Stimulated activated CD4-positive, alpha-beta T cell treated with anti-CD3 and anti-CD28 coated beads, Interleukin-2, amount 100 ng/mL, for 24 hours (primary cell): ENCODE data around the gene BET1L.
"Not testable (repeated sequence)": the region's sequence is repeated elsewhere in the genome, so short reads cannot be mapped to it uniquely, and the experiment has no call there.

Experiments used
- DNase-seq, 2 donors: peaks; one replicate each; pipeline ENCODE4 v3.0.0-alpha.2; 2020

Gene BET1L

GRCh38 chr11:225734-226453 is 18.7 kb upstream of the BET1L start:
- DNase-seq: no peak

DNA sequence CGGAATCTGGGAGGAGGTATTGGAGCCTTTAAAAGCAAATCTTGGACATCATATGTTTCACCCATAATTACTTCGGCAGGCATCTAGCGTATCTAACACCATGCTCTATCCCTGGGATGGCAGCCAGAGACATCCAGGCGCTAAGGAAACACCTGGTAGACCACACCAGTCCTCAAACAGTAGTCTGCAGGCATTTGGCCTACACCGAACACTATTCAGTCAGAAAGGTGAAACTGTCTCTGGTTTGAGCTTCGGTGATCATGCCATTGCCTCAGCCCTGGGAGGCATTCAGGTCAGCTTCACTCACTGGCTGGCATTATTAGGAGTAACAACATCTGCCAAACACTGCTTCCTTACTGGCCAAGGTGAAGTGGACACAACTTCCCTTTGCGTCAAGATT is 17.2 kb upstream of the BET1L start:
- DNase-seq: no peak

DNA sequence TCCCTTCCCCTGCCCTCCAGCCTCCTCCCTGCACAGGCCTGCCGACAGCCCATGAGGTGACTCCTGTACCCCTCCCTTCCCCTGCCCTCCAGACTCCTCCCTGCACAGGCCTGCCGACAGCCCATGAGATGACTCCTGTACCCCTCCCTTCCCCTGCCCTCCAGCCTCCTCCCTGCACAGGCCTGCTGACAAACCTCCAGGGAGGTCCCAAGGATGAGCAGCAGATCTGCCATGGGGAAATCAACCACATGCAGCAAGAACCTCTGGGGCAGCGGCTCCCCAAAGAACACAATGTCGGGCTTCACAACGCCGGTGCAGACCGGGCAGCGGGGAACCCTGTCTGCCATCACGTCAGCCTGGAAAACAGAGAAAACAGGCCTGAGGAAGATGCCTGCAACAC is 16.7 kb upstream of the BET1L start:
- no peak for DNase-seq

- DNase-seq: no peak
Measured at GRCh38 chr11:223026-223789, 16.0 kb upstream of the BET1L start.

GRCh38 chr11:221998-222789 is 15.0 kb upstream of the BET1L start:
- no peak for DNase-seq

DNA sequence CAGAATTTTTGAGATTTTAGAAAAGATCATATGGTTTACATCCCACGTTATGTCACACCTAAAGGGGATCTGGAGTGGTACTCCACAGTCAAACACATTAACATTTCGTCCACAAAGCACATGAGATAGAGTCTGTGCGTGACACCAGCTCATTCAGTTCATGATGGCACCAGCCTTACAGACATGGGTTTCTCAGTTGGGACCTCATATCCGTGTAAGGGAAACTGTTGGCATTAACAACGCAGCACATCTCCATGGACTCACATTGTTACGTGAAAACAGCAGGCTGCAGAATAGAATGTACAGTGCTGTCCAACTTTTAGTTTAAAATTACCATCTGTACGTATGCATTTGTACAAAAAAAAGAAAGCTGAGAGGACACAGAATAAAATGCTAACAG is 14.3 kb upstream of the BET1L start:
- no peak for DNase-seq

DNA sequence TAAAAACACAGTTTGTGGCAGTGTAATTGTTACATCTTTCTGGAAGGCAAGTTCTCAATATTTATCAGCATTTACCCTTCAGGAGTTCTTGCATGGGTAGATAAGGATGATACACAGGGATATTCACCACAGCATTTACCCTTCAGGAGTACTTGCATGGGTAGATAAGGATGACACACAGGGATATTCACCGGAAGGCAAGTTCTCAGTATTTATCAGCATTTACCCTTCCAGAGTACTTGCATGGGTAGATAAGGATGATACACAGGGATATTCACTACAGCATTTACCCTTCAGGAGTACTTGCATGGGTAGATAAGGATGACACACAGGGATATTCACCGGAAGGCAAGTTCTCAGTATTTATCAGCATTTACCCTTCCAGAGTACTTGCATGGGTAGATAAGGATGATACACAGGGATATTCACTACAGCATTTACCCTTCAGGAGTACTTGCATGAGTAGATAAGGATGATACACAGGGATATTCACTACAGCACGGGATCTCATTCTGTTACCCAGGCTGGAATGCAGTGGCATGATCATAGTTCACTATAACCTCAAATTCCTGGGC is 13.5 kb upstream of the BET1L start:
- not testable (repeated sequence) for DNase-seq

DNA sequence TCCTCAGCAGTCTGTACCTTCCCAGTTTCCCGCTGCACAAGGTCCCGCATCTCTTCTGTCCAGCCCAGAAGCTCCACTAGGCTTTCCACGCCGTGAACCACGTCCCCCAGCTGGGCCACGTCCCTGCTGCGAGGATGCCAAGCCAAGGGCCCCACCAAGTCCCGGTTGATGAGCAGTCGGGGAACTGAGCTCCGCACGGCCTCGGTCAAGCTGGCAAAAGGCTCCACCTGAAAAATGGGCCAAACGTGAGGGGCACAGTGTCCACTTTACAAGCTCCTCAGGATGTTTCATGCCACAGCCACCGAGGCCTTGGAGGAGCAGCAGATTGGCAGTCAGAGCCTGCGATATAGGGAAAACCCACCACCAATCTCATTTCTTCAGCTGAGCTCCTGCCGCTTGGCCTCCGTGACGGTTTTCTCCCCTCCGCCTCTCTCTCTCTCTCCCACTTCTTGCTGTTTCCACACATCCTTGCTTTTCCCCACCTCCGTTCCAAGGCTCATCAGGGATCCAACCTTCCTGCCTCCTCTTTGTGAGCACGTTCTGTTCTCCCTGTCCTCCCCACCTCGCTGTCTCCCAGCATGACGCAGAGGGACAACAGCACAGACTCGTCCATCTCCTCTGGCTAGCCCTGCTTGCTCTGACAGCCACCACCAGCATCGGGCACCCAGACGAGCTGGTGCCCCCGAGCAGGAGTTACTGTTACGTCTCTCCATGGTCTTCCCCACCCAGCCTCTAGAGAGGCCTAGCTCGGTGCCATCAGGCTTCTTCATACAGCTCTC is 11.8 kb upstream of the BET1L start:
- no peak for DNase-seq

DNA sequence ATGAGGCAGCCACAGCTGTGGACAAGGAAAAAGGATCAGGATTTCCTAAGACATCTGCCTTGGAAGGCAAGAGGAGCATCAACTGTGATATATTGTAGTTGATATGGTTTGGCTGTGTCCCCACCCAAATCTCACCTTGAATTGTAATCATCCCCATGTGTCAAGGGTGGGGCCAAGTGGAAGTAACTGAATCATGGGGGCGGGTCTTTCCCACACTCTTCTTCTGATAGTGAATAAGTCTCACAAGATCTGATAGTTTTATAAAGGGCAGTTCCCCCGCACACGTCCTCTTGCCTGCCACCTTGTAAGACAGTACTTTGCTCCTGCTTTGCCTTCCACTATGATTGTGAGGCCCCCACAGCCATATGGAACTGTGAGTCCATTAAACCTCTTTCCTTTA is 10.5 kb upstream of the BET1L start:
- no peak for DNase-seq

DNA sequence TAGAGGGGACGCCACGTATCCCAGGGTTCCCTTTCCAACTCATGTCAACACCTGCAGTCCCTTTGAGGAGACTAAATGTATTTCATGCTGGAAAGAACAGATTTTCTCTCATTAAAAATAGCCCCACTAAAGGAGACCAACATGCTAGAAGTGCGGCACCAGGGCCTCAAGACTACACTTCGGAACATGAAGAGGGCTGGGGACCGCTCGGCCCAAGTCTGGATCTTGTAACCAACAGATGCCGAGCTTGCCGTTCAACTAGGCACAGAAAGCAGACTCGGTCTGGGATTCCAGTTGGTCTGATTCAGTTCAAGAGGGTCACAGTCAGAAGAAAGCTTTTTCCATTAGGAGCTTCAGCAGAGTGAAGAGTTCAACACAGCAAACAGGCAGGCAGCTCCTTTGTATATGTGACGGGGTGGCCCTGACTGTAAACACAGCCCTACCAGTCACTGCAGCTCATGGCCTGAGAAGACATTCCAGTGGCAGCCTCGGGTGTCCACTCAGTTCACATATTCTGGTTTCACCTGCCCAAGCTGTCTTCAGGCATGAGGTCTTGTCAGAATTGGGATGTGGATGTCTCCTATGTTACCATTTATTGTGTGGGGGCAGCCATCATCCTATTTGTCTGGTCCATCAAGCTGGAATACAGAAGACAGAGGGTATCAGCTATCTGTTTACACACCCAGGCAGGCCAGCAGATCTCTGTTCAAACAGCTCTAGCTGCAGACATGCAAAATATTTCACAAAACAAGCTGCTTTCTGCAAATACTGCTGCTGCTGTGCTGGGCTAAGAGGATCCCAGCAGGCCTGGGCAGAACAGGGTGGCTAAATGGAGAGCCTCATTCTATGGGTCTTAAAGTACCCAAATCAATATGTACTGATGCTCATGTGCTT is 9.1 kb upstream of the BET1L start:
- no peak for DNase-seq

DNA sequence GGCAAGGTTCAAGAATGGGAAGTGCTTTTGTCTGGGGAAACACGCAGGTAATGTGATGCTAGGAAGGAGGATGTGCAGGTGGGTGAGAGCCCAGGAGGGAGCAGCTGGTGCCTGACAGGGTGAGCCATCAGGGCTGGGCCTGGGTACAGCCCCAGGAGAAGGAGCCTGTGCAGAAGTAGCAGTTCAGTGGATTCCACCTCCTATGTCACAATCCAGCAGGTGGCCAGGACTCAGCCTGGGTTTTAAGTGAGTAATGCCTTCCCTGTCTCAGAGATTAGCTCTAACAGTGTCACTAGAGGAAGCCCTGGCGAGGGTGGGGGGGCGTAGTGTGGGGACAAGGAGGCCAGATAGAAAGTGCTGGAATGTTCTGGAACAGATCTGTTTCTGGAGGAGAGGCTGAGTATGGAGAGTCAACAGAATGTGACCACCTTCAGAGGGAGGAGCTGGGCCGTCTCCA is 8.4 kb upstream of the BET1L start:
- no peak for DNase-seq

- DNase-seq: no peak
Measured at GRCh38 chr11:214083-214482, 6.9 kb upstream of the BET1L start.

DNA sequence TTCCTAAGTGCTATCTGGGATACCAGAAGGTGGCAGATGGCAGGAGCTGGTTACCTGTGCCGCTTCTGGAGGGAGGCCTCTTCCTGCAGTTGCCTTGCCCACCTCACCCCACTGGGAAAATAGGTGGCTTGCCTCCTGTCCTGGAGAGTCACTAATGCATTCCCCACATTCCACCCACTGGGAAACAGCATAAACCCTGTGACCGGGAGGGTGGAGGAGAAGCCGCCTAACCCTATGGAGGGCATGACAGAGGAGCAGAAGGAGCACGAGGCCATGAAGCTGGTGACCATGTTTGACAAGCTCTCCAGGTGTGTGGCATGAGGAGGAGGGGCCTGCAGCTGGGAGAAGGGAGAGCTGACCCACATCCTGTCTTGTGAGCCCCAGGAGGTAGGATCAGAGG is 5.9 kb upstream of the BET1L start:
- DNase-seq: no peak

- no peak for DNase-seq
Measured at GRCh38 chr11:212150-213100, 5.2 kb upstream of the BET1L start.

DNA sequence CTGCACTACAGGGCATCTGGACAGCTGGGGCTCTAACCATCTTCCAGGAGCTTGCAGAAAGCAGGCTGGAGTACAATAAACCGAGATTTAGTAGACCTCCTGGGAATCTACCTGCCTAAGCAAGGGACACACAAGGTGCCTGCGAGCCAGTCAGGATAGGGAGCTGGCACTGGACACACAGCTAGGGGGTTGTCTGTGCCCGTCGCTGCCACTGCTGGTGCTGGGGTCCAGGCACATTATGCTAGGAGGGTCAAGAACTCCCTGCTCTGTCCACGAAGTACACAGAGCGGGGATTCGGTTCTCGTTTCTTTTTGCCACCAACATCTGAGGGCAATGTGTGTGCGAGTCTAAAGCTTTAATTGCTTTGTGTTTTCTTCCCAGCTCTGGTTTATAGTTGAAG is 4.5 kb upstream of the BET1L start:
- DNase-seq: no peak

DNA sequence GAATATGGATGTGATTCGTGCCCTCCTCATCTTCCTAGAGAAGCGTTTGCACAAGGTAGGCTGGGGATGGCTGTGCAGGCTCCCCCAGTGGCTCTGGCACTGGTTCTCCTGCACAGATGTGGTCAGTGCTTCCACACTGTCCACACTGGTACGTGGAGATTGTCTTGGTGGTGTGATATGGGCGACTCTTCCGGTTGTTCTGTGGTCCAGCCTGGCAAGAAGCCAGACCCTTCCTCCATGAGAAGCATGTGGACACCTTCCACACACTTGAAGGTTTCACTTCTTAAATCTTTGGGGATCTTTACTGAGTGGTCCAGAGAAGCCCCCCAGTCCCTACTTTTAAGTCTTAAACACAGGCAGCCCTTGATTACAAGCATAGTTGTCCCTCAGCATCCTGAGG is 4.1 kb upstream of the BET1L start:
- DNase-seq: no peak

DNA sequence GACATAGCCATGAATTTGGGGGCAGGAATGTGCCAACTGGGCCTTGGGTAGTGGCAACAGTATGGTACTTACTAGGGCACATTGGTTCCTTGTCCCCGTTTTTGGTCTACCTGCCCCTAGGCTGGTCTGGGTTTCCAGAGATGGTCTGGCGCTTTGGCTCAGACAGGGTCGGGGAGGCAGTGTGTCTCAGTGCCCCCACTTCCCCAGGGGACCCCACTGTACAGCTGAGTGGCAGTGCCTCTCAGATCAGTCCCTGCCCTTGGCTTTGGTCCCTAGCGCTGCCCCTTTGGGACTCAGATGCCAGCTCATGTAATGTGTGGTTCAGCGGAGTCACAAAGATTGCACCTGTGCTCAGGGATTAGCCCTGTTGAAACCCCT is 3.6 kb upstream of the BET1L start:
- no peak for DNase-seq

DNA sequence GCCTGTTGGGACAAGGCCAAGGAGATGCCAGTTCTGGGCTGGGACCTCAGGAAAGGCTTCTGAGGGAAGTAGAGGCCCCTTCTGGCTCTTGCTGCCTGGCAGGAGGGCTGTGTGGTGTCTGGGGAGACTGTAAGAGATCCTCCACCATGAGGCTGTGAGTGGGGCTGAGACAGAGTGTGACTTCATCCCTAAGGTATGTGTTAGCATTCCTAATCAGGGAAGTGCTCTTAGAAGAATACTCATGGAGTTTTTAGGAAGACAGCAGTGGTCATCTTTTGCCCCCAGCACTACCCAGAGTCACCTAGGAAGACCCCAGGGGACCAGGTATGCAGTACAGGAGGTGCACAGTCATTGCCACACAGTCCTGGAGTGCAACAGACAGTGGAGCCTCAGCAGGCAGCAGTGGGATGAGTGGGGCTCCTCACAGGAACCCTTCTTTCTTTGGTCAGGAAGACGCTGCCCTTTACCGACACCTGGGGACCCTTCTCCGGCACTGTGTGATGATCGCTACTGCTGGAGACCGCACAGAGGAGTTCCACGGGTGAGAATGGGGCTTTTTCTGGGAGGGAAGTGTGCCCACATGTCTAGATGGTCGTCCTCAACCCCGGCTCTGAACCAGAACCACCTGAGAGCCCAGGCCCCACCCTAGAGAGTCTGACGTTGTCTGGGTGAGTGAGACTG is 3.1 kb upstream of the BET1L start:
- no peak for DNase-seq

- peak in 1 of 2 donors; percentile 18 for DNase-seq
Measured at GRCh38 chr11:209275-210121, 2.3 kb upstream of the BET1L start.
